Activated CD4-positive, alpha-beta T cell treated with anti-CD3 and anti-CD28 coated beads, Interleukin-2, Interleukin-6, amounts not matched to agents 100 ng/mL and 50 ng/mL, durations not matched to agents 16 hours and 8 hours (primary cell): ENCODE results near the gene TNS2.

Source experiments
- DNase-seq: peaks from one replicate; pipeline ENCODE4 v3.0.0-alpha.2; 2020

Gene TNS2

GRCh38 chr12:53044896-53045695, 4.8 kb upstream of the TNS2 start:
- DNase-seq: no peak

- DNase-seq: no peak
Measured at GRCh38 chr12:53045696-53046045, 4.2 kb upstream of the TNS2 start.

DNA sequence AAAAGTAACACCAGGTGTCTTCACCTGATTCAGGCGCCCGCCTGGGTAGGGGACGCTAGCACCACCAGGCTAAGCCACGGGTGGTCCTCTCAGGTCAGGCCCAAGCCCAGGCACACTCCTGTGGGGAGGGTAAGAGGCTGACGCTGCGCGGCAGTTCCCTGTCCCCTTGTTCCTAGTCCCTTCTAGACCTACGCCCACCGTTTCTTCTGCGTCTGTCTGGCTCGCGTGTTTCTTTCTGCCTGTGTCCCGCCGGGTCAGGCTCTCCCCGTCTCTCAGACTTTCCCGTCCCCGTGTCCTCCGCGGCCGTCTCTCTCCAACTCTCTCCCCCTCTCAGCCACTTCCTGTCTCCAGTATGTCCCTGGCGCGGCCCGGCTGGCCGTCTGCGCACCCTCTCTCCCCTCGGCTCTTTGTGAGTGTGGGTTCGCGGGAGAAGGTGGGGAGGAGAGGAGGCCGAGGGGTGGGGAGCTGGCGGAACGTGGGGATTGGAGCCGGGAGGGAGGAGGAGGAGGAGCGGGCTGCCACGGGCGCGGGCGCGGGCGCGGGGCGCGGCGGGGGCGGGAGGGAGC, 3.1 kb upstream of the TNS2 start:
- peak; percentile 49 for DNase-seq

GRCh38 chr12:53047221-53048032, 2.4 kb upstream of the TNS2 start:
- peak; percentile 71 for DNase-seq

DNA sequence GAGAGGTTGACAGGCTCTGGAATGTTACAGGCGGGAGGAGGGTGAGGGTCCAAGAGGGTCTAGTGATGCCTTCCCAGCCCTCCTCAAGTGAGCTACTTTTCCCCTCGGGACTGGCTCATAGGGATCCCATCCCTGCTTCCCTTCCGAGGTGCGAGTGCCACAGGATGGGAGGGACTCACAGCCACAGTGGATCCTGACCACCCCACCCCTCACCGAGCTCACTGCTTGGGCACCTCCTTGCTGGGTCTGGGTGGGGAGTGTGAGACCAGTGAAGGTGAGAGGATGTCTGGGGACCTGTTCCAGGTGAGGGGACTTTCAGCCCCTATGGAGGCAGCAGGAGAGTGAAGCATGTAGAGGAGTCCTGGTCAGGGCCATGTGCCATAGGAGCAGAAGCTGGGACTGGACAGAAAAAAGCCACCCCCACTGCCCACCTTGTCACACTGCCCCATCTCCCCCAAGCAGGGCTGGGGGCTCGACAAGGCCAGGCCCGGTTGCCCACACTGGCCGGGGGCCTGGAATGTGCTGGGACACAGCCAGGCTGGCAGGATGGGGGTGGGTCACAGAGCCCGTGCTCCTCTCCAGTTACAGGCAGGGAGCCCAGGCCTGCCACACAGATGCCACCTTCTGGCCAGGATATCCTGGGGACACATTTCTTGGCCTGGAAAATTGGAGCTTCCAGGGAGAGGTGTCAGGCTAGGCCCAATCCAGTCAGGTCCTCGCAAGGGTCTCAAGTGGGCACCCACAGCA, 1.7 kb upstream of the TNS2 start:
- no peak for DNase-seq

GRCh38 chr12:53048780-53049401, 974 bp upstream of the TNS2 start:
- DNase-seq: no peak

GRCh38 chr12:53050426-53051057, 677 bp downstream of the TNS2 start:
- no peak for DNase-seq

DNA sequence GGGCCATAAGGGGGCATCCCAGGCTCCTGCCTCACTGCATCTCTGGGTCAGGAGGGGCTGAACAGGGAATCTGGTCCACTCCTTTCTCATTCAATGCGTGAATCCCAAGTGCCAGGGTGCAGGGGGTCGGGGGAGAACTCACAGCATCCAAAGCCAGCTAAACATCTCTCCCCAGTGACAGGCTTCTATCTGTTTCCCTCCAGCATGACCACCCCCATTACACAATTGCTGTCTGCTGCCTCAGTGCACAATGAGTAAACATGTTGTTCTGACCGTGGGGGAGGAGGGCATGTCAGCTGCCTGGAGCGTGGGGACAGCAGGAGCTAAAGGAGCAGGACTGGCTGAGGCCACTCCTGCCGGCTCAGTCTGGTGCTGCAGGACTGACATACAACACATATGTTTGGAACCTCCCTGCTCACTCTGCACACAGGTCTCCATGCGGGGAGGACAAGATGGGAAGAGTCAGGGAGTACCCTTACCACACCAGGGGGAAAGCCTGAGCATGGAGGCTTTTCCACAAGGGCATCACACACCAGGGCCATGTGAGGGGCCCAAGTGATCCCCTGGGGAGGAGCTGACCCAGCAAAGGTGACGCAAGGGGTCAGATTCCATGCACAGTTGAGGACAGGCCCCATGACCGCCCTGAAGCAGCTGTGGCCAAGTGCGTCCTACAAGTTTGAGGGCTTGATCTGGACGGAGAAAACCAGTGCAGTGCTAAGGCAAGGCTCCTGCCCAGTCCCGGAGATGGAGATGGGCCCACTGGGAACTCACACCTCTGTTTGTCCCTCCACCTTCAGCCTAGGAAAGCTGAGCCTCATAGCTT, 1.4 kb downstream of the TNS2 start:
- no peak for DNase-seq

GRCh38 chr12:53051881-53052412, 2.1 kb downstream of the TNS2 start:
- DNase-seq: no peak

- DNase-seq: no peak
Measured at GRCh38 chr12:53052419-53053217, 2.8 kb downstream of the TNS2 start.

DNA sequence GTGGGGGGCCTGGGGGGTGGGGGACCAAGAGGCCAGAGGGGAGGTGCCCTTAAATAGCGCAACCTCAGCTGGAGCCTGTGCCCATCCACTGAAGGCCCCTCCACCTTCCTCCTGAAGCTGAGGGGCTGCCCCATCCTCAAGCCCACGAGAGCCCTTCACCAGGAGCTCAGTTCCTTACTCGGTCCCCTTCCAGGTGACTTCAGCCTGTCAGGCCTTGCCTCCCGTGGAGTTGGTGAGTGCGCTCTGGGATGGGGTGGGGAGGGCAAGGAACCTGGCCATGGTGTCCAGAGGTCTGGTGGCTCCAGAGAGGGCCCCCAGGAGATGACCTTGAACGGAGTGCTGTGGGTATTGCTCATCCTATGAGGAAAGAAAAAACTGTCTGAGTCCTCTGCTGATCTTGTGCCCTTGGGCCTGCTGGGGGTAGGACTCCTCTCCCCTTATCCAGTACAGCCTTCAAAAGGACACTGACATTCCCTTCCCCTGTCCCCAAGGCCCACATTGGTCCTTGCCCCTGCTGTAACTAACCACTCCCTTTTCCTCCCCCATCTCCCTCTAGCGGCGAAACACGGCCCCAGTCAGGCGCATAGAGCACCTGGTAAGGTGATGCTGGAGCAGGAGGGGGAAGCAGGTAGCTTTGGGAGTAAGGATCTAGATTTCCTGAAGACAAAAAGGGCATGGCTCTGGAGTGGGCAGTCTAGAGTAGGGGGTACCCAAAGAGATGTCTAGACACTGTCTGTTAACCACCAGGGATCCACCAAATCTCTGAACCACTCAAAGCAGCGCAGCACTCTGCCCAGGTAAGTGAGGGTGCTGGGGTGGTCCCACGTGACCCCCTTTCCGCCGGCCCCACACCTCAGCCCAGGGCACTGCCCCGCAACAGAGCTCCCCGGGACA, 3.6 kb downstream of the TNS2 start:
- peak; percentile 55 for DNase-seq

- DNase-seq: peak; percentile 94
Measured at GRCh38 chr12:53054112-53054878, 4.4 kb downstream of the TNS2 start.

- DNase-seq: no peak
Measured at GRCh38 chr12:53055471-53056266, 5.8 kb downstream of the TNS2 start.

GRCh38 chr12:53056296-53056695, 6.4 kb downstream of the TNS2 start:
- DNase-seq: no peak

- DNase-seq: no peak
Measured at GRCh38 chr12:53056901-53057300, 7.0 kb downstream of the TNS2 start.

- DNase-seq: no peak
Measured at GRCh38 chr12:53057816-53058500, 8.1 kb downstream of the TNS2 start.
